ENCODE results near the gene XNDC1N. TPM values are rescaled to one million over a fixed set of nuclear protein-coding genes. Genes with fewer than 3 reads are reported as not detected.

Gene XNDC1N
- total and polyA plus RNA-seq, 8 donors: 5.6 to 9.9 (median 8.2) TPM

GRCh38 chr11:71951741-71952310 lies 23.4 kb upstream of the XNDC1N start:
- intact Hi-C loops (cut with DNase I): no loop called here
- Histone ChIP-seq H3K4me3 (no peak overlapping the region), H3K4me1 (no peaks in the 10 kb centered on the region), H3K27me3 (no peaks in the 10 kb centered on the region), H3K9me3 (no peaks in the 10 kb centered on the region), H3K36me3 (no peaks in the 10 kb centered on the region), H3K27ac (no peak overlapping the region)
- no peak for DNase-seq
- ATAC-seq: no peak
- TF ChIP-seq, protein P1, sequence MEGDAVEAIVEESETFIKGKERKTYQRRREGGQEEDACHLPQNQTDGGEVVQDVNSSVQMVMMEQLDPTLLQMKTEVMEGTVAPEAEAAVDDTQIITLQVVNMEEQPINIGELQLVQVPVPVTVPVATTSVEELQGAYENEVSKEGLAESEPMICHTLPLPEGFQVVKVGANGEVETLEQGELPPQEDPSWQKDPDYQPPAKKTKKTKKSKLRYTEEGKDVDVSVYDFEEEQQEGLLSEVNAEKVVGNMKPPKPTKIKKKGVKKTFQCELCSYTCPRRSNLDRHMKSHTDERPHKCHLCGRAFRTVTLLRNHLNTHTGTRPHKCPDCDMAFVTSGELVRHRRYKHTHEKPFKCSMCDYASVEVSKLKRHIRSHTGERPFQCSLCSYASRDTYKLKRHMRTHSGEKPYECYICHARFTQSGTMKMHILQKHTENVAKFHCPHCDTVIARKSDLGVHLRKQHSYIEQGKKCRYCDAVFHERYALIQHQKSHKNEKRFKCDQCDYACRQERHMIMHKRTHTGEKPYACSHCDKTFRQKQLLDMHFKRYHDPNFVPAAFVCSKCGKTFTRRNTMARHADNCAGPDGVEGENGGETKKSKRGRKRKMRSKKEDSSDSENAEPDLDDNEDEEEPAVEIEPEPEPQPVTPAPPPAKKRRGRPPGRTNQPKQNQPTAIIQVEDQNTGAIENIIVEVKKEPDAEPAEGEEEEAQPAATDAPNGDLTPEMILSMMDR (IDR thresholded peaks at IDR 0.05): no peak

- ATAC-seq: no peak
- Histone ChIP-seq H3K36me3 (no peaks in the 10 kb centered on the region), H3K9me3 (no peaks in the 10 kb centered on the region), H3K4me1 (no peaks in the 10 kb centered on the region), H3K4me3 (no peak overlapping the region), H3K27ac (no peak overlapping the region), H3K27me3 (no peaks in the 10 kb centered on the region)
- intact Hi-C loops (cut with DNase I): no loop called here
- DNase-seq: no peak
- TF ChIP-seq, protein P1 (IDR thresholded peaks at IDR 0.05): no peak
Observed at GRCh38 chr11:71949034-71949433, 20.6 kb upstream of the XNDC1N start.

DNA sequence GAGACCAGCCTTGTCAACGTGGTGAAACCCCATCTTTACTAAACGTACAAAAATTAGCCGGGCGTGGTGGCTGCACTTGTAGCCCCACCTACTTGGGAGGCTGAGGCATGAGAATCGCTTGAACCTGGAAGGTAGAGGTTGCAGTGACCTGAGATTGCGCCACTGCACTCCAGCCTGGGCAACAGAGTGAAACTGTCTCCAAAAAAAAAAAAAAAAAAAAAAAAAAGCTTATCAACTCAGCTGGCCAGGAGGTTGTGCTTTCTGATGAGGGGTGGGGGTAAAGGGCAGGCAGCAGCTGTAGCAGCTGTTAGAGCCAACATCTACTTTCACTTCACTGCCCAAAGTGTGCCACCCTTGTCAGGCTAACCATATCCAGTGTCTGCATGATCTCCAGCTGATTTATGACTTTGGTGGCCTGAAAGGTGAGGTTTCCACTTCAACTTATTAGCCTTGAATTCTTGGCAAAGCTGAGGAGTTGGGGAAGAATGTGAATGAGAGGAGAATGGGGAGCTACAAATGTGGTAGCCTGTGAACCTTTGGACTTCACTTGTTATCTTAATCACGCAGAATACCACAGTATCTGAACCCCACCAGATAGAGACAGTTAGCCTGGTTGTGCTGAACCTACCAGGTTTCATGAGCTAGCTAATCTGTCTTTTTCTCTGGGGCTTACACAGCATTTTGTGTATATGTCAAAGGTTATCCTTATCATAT lies 20.1 kb upstream of the XNDC1N start:
- intact Hi-C loops (cut with DNase I): no loop called here
- Histone ChIP-seq H3K27me3 (no peaks in the 10 kb centered on the region), H3K4me1 (no peaks in the 10 kb centered on the region), H3K9me3 (no peaks in the 10 kb centered on the region), H3K27ac (no peak overlapping the region), H3K4me3 (no peak overlapping the region), H3K36me3 (no peaks in the 10 kb centered on the region)
- ATAC-seq (no peak), DNase-seq (no peak)
- TF ChIP-seq, protein P1 (IDR thresholded peaks at IDR 0.05): no peak

GRCh38 chr11:71947498-71947897 lies 19.1 kb upstream of the XNDC1N start:
- no peak for DNase-seq
- Histone ChIP-seq H3K36me3 (no peaks in the 10 kb centered on the region), H3K4me1 (no peaks in the 10 kb centered on the region), H3K9me3 (no peaks in the 10 kb centered on the region), H3K4me3 (no peak overlapping the region), H3K27me3 (no peaks in the 10 kb centered on the region), H3K27ac (no peak overlapping the region)
- TF ChIP-seq, protein P1 (IDR thresholded peaks at IDR 0.05): no peak
- ATAC-seq: no peak
- intact Hi-C loops (cut with DNase I): no loop called here

GRCh38 chr11:71946144-71946571 lies 17.8 kb upstream of the XNDC1N start:
- Histone ChIP-seq H3K27me3 (no peaks in the 10 kb centered on the region), H3K27ac (no peak overlapping the region), H3K9me3 (no peaks in the 10 kb centered on the region), H3K36me3 (no peaks in the 10 kb centered on the region), H3K4me3 (no peak overlapping the region), H3K4me1 (no peaks in the 10 kb centered on the region)
- intact Hi-C loops (cut with DNase I): no loop called here
- peak; percentile 18 for ATAC-seq
- no peak for DNase-seq
- TF ChIP-seq, protein P1 (IDR thresholded peaks at IDR 0.05): no peak

Measured in left lung (tissue), 10 donors.